ENCODE results near the gene SH3BP4.

SH3BP4 gene

DNA sequence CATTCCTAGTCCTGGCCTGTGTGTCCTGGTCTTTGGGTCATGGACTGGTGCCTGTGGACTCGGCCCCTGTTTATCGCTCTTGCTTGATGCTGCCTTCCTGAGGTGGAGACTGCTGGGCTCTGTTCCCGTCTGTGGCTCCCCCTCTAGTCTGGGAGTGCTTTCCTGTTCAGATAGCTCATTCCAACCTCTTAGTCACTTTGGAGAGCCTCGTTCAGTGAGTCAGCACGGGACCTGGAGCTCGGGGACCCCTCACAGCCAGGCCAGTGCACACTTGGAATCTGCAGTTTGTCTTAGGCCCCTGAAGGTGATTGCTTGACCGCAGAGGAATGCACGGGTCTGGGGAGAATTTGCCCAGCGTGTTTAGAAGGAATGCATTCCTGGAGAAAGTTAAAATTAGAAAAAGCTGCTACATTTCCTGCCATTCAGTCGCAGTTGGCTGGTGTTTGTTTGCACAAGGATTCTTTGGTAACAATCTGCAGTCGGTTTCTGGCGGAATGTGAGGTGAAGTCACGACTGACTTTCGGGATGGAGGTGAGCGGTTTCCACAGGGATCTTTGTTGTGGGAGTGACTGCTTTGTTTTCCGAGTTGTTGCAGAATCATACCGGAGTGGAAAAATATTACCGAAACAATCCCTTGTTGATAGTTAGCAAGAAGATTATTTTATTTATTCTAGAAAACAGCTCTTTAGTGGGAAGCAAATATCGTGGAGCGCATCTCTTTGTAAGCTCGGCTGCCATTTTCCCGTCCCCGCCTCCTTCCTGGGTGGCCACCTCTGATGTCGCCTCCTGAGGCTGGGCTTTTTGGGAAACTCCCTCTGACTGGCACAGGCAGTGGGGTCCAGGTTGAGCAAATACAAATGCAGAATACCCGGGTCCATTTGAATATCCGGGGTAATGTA lies 29.6 kb downstream of the SH3BP4 start:
- in situ Hi-C loops (cut with HindIII; ENCODE audit: low sequenced_read_pairs) = no loop called here

DNA sequence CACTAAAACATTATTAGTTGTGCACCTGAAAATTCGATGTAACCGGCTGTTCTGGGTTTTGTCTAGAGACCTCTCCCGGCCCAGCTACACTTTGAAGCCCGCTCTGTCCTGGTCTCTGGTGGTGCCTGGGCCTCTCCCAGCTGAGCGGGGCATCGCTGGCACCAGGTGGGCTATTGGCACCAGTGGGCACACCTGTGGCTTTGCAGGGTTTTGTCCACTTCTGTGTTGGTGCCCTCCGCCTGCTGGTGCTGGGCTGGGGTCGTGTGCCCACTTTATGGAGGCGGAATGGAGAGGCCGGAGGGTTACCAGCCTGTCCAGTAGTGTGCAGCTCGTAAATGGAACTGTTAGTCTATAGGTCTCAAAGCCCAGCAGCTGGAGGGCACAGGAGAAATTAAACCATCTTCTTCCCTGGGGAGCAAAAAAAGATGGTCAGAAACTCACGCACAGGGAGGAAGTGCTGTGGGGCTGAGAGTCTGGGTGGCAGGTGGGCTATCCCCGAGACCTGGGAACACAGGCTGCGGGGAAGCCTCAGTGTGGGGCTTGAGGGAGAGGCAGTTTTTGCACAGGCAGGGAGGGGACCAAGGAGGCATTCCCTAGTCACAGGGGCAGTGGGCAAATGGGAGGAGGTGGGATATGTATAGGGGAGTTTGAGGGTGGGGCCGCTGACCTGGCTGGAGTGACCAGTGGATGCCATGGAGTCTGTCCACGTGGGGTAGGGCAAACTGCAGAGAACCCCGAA lies 30.4 kb downstream of the SH3BP4 start:
- in situ Hi-C loops (cut with HindIII; ENCODE audit: low sequenced_read_pairs) = no loop called here

DNA sequence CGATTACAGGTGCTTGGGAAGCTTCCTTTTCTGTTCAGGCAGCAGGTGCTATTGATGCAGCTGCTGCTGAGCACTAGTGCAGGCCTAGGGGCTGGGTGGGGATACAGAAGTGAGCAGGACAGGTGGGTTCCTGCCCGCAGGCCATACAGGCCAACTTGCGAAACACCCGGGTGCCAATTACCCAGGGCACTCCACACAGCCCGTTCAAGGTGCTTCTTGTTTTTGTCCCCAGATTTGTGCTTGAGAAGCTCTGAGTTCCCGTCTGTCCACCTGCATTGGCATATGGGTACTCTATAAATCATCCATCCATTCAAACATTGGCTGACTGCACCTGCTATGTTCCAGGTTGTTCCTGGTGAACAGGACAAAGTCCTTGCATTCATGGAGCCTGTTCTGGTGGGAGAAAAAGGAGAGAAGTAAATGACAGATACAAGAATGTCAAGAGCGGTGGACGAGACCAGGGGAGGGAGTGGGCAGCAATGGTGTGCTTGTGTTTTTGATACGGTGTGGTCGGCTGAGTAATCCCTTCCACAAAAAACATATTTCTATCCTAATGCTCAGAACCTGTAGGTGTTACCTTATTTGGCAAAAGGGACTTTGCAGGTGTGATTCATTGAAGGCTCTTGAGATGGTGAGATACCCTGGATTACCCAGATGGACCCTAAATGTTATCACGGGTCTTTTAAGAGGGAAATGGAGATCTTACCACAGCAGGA lies 31.4 kb downstream of the SH3BP4 start:
- in situ Hi-C loops (cut with HindIII; ENCODE audit: low sequenced_read_pairs) = no loop called here

DNA sequence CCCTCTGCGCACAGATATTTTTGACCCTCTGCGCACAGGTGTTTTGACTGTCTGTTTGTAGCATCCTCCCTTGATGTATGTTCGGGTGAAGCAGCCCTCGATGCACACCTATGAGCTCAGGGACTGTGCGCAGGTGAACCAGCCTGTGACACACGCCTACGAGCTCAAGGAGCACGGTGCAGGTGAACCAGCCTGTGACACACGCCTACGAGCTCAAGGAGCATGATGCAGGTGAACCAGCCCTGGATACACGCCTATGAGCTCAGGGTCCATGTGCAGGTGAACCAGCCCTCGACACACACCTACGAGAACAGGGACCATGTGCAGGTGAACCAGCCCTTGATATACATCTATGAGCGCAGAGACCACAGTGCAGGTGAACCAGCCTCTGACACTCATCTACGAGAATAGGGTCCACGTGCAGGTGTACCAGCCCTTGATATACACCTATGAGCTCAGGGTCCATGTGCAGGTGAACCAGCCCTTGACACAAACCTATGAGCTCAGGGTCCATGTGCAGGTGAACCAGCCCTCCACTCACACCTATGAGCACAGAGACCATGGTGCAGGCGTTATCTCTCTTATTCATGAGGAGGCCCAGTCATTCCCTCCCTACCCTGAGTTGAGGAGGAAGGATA lies 33.9 kb downstream of the SH3BP4 start:
- in situ Hi-C loops (cut with HindIII; ENCODE audit: low sequenced_read_pairs) = no loop called here

DNA sequence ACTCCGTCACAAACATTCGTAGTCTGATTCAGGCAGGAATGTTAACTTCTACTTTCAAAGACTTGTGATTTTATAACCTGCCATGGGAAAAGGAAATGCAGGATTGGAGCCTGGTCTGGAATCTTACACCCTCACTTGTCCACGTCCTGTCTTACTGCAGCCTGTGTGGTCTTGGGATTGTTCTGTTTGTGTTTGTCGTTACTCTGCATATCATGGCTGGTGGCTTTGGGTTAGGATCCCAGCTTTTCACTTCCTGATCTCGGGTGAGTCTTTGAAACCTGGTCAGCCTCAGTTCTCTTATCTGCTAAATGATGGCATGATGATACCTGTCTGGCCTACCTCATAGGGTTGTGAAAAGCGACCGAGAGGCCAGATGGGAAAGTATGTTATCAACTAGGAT lies 34.6 kb downstream of the SH3BP4 start:
- in situ Hi-C loops (cut with HindIII; ENCODE audit: low sequenced_read_pairs) = no loop called here

DNA sequence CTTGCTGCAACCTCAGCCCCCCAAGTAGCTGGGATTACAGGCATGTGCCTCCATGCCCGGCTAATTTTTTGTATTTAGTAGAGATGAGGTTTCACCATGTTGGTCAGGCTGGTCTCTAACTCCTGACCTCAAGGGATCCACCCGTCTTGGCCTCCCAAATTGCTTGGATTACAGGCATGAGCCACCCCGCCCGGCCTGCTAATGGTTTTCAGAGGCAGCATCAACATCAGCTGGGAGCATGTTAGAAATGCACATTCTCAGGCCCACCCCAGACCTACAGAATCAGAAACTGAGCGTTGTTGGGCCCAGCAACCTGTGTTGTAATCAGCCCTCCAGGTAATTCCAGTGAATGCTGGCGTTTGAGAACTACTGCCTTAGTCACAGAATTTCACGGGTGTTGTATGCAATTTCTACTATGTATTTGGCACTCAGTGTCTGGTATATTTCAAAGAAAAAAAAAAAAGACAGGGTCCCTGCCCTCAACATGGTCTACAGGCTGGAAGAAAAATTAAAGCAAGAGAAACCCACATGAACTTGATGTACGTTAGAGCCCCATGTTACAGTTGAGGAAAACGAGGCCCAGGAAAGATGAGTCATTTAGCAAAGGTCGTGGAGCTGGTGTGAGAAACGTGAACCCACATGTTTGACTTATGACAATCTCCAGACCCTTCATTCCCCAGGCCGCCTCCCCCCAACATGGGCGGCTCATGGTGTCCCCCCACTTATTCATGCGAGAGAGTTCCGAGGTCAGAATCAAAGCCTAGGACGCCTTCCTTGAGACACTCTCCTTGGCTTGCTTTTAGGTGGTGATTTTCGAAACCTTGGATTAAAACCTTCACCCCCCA lies 35.3 kb downstream of the SH3BP4 start:
- in situ Hi-C loops (cut with HindIII; ENCODE audit: low sequenced_read_pairs) = no loop called here

DNA sequence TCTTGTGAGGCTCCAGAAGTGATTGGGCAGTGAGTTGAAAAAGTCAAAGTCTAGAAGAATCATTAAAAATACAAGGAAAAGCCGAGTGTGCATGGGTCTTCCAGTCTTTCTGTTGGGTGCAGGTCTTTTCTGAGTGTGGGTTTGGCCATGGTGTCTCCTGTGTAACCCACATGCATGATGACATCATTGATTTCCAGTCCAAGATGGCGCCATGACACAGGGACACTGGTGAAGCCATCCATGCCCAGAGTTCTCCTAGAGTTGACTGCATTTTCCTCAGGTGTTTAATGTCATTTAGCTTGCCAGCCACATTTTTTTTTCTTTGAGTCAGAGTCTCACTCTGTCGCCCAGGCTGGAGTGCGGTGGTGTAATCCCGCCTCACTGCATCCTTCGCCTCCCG lies 35.9 kb downstream of the SH3BP4 start:
- in situ Hi-C loops (cut with HindIII; ENCODE audit: low sequenced_read_pairs) = no loop called here

DNA sequence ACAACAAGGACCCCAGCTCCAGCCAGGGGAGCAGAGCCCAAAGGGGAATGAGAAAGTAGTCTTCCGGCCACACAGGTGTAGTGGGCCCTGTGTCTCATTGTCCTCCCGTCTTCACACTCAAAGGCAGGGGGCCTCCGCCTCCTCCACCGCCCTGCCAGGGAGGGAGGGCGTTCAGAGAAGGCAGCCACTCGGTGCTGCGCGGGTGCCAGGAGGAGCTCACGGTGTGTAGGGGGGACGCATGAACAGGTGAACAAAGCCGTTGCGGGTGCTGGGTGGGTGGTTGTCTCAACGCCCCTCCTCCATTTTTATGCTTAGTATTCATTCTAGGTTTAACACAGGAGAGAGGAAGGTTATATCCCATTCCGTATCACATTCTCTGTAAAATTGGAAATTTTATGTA lies 36.7 kb downstream of the SH3BP4 start:
- in situ Hi-C loops (cut with HindIII; ENCODE audit: low sequenced_read_pairs) = no loop called here

DNA sequence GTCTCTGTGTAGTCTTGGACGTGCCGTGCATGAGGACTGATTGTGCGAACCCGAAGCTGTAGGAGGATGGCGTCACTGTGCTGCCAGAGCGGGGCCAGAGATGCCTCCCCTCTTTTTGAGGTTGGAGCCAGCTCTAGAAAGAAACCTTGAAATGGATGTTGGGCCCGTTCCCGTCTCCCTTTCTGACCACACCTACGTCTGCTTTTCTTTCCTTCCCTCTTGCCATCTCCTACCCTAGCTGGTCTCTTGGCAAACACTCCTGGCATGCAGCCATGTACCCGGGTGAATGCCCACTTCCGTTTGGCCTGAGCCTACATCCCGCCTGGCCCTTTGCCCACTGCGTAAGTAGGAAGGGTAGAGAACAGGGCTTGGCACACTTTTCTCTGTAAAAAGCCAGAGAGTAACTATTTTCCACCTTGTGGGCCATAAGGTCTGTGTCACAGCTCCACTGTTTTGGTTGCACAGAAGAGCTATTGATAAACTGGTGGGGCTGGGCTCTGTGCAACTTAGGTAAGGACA lies 37.4 kb downstream of the SH3BP4 start:
- in situ Hi-C loops (cut with HindIII; ENCODE audit: low sequenced_read_pairs) = no loop called here

DNA sequence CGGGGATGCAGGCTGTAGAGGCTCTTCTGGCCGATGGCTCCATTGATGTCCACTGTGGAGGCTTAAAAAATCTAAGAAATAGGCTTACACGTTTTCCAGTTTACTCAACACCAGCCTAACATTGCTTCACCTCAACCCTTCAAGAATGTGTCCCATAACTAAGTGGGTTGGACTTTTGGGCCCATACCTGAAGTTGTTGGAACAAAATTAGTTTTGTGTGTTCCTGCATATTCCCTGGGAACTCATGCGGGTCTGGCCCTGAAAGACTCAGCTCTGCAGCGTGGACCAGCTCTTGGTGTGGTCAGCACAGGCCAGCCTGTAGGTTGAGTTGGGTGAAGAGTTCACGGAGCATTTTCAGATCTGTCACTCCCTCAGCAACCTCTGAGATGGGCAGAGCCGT lies 38.5 kb downstream of the SH3BP4 start:
- in situ Hi-C loops (cut with HindIII; ENCODE audit: low sequenced_read_pairs) = no loop called here

DNA sequence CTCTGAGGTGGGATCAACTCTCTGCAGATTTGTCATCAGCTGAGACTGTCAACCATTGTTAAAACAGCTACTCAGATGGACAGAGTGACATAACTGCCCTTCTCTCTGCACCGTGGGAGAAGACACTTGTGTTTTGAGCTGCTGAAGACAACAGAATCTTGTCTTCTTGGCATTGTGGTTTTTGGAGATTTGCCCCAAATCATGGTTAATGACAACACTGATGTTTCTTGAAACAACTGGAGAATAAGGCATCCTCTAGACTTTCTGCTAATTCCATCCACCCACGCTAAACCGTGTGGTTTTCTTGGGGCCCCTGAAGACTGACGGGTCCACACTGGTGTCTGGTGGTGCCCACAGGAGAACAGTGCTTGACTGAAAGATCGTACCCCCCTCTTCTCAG lies 39.5 kb downstream of the SH3BP4 start:
- in situ Hi-C loops (cut with HindIII; ENCODE audit: low sequenced_read_pairs) = no loop called here

DNA sequence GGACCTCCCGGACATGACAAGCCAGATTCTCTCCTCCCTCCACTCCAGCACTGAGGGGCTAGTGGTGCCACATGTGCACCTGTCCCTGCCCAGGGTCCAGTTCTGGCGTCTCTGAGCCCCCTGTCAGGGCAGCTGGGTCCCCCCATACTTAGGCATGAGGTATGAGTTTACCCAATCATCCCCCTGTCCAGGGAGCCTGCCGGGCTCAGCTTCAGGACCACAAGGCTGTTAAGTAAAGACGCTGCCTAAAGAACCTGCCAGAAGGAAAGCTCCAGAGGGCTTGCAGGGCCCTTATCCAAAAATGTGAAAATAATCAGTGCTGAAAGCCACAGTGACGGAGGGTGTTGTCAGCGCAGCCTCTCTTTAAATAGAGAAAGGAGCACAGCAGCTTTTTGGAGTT lies 40.0 kb downstream of the SH3BP4 start:
- in situ Hi-C loops (cut with HindIII; ENCODE audit: low sequenced_read_pairs) = no loop called here

DNA sequence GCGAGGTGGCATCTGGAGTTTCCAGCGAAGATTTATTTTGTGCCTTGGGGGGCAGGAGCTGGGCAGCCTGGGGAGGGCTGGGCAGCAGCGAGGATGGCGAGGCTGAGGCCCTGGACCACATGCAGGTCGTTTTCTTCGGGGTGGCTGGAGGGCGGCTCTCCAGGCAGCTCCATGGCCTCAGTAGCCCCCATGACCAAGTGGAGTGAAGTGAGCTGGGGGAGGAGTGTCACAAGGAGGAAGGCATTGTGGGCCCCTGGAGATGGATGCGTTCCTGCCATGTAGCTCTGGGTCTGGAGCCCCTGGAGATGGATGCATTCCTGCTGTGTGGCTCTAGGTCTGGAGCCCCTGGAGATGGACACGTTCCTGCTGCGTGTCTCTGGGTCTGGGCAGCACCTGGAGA lies 40.4 kb downstream of the SH3BP4 start:
- in situ Hi-C loops (cut with HindIII; ENCODE audit: low sequenced_read_pairs) = no loop called here

DNA sequence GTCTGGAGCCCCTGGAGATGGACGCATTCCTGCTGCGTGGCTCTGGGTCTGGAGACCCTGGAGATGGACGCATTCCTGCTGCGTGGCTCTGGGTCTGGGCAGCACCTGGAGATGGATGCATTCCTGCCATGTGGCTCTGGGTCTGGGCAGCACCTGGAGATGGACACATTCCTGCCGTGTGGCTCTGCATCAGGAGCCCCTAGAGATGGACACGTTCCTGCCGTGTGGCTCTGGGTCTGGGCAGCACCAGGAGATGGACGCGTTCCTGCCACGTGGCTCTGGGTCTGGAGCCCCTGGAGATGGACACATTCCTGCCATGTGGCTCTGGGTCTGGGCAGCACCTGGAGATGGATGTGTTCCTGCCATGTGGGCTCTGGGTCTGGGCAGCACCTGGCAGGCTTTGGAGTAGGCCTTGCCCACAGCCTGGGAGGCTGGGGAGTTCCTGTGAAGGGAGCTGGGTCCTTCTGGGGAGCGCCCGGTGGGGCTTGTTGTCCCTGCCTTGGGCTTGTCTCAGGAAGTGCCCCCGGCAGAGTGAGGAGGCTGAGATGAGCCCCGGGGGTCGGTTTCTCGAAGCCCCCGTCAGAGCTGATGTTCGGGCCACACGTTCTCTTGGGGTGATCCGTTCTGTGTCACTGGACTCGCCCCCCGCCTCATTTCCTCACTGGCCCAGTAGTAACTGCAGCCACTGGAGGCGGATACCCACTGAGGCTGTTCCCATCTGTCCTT lies 41.0 kb downstream of the SH3BP4 start:
- in situ Hi-C loops (cut with HindIII; ENCODE audit: low sequenced_read_pairs) = no loop called here

DNA sequence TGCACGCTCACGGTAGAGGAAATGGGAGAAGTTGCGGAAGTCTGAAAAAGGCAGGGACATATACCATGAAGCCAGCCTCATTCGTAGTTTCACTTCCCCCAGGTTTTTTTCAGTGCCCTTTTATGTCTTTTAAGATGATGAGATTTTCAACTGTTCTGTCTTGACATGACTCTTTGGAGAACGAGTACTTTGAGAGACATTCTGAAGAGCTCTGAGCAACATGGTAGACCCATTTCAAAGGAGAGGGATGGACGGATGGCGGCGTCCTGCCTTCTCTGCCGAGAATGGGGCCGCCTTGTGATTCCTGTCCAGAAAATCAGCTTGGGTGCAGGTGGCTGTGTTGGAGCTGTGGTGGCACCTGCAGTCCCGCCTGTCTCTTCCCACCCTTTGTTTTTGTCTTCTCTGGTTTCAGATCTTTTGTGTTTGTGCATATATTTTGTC lies 41.7 kb downstream of the SH3BP4 start:
- in situ Hi-C loops (cut with HindIII; ENCODE audit: low sequenced_read_pairs) = no loop called here

DNA sequence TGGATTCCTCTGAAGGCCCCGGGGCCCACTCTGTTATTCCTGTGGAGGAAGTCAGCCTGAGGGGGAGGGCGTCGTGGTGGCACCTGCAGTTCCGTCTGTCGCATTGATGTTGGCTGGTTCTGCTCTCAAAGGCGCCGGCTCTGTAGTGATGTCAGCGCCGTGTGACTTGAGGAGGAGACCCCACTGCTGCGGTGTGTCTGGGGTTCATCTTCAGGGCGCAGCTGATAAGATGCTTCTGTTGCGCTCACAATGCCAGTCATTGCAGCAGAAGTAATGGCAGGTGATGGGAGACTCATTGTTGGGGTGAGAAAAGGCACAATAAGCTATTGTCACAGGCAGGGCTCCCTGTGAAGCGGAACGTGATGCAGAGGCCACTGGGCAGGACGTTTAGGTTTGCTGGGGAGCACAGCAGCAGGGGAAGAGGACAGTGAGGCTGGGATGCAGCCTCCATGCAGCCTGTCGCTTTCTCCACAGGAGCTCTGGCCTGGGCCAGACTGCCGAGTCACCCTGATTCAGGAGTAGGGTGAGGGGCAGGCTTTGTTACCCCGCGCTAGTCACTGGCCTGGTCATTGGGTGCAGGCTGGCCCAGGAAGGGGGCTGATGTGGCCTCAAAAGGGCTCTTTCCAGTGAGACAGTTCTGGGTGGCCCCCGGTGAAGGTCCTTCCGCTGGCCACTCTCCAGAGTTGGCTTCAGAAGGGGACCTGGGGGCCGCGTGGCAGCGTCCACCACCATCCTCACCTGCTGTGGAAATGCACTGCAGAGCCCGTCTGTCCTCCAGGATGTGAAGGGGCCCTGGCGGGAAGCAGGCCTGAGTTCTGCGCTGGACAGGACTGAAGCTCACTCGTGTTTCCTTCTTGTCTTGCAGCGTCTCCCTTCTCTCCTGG lies 42.9 kb downstream of the SH3BP4 start:
- in situ Hi-C loops (cut with HindIII; ENCODE audit: low sequenced_read_pairs) = no loop called here

DNA sequence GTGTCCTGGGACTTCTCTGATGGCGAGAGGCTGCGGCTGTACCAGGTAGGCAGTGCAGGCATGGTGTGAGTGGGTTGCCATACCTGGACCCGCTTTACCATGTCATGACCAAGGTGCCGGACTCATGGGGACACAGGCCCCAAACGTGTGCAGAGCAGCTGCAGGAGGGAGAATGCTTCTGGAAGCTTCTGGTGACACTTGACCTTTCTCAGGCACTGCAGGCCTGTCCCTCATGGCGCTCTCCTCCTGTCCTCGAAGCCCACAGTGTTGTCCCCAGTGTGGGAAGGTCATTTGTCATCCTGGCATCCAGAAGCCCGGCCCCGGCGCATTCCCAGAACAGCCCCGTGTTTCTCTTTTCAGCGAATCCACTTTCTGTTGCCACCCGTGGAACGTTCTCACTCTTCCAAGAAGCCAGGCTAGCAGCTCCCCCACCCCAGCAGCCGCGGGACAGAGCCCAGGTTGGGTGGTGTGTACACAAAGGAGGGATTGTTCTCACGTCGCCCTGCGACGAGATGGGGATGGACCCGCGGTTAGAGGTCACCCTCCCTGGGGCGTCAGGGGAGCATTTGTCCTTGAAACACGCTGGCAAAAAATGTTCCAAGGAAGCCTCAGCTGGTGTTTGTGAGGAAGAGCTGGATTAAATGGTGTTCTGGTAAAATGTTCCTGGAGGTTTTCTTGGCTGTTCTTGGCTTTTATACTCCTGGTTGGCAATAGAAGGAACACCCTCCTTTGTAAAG lies 43.7 kb downstream of the SH3BP4 start:
- in situ Hi-C loops (cut with HindIII; ENCODE audit: low sequenced_read_pairs) = no loop called here
